HG03064 (cell line): ENCODE data around the gene CACNB3.
"Not testable (repeated sequence)": the region's sequence is repeated elsewhere in the genome, so short reads cannot be mapped to it uniquely, and the experiment has no call there.

Experiments
- ATAC-seq: cut with Tn5 transposase; IDR thresholded peaks from one replicate; pipeline ENCODE4 v1.9.1; 2021; ENCODE audit warnings: low read depth; ENCODE audit not compliant: unreplicated experiment

The CACNB3 gene

GRCh38 chr12:48852734-48853688, 34.7 kb downstream of the CACNB3 start:
- no peak for ATAC-seq

- ATAC-seq, result no peak
Observed at GRCh38 chr12:48854488-48854887, 36.2 kb downstream of the CACNB3 start.

- not testable (repeated sequence) for ATAC-seq
Observed at GRCh38 chr12:48854932-48855331, 36.6 kb downstream of the CACNB3 start.

- no peak for ATAC-seq
Observed at GRCh38 chr12:48856379-48856778, 38.1 kb downstream of the CACNB3 start.

GRCh38 chr12:48857278-48857994, 39.1 kb downstream of the CACNB3 start:
- ATAC-seq, result no peak

- no peak for ATAC-seq
Observed at GRCh38 chr12:48858043-48858442, 39.7 kb downstream of the CACNB3 start.

- no peak for ATAC-seq
Observed at GRCh38 chr12:48859607-48860006, 41.3 kb downstream of the CACNB3 start.

GRCh38 chr12:48860236-48860635, 41.9 kb downstream of the CACNB3 start:
- ATAC-seq, result not testable (repeated sequence)

- no peak for ATAC-seq
Observed at GRCh38 chr12:48861111-48861510, 42.8 kb downstream of the CACNB3 start.

GRCh38 chr12:48862760-48863159, 44.5 kb downstream of the CACNB3 start:
- no peak for ATAC-seq

GRCh38 chr12:48863291-48863690, 45.0 kb downstream of the CACNB3 start:
- no peak for ATAC-seq

GRCh38 chr12:48865281-48866051, 47.2 kb downstream of the CACNB3 start, which contains the start of gene RND1:
RND1 (minus strand) TSS chr12:48865870; CDS start chr12:48865767, 103 bp downstream.
- ATAC-seq, result peak; percentile 88

GRCh38 chr12:48866052-48866711, 47.9 kb downstream of the CACNB3 start:
- peak; percentile 45 for ATAC-seq

GRCh38 chr12:48868451-48868850, 50.2 kb downstream of the CACNB3 start:
- no peak for ATAC-seq

GRCh38 chr12:48869191-48869590, 50.9 kb downstream of the CACNB3 start:
- no peak for ATAC-seq

GRCh38 chr12:48873096-48873495, 54.8 kb downstream of the CACNB3 start:
- ATAC-seq, result no peak

GRCh38 chr12:48873534-48873933, 55.2 kb downstream of the CACNB3 start:
- ATAC-seq, result not testable (repeated sequence)

- ATAC-seq, result no peak
Observed at GRCh38 chr12:48875944-48876515, 57.7 kb downstream of the CACNB3 start.
